Adrenal gland (tissue), 12 donors: ENCODE data around the gene NPBWR2. TPM values are rescaled to one million over a fixed set of nuclear protein-coding genes. Genes with fewer than 3 reads are reported as not detected.

Source experiments
- DNase-seq, 7 donors: peaks; one replicate each; pipeline ENCODE4 v3.0.0-alpha.2; 2019 to 2020
- H3K27ac ChIP-seq, 5 donors: fragments of 200-600 bp; sonication (generic) in 4 of 5; 1 replicate in 3 of 5; 2 replicates in 2 of 5; pipeline versions ENCODE4 v1.5.1 to v1.8.0; 2016 to 2020; ENCODE audit warnings: mild to moderate bottlenecking in 1 of 5
- H3K27me3 ChIP-seq: fragments of 200-600 bp; 2 replicates; pipeline ENCODE4 v1.8.0; 2021
- H3K36me3 ChIP-seq, 2 donors: fragments of 200-600 bp; replicated peaks in 1 of 2; 1 replicate in 1 of 2; 2 replicates in 1 of 2; pipeline versions ENCODE4 v1.5.1 to v1.8.0; 2018 to 2022
- H3K4me1 ChIP-seq, 2 donors: fragments of 200-600 bp; replicated peaks in 1 of 2; 1 replicate in 1 of 2; 2 replicates in 1 of 2; pipeline versions ENCODE4 v1.5.1 to v1.8.0; 2018 to 2021
- H3K4me3 ChIP-seq, 4 donors: fragments of 200-600 bp; sonication (generic) in 3 of 4; one replicate each; pipeline ENCODE4 v1.5.1; 2016 to 2018
- H3K9me3 ChIP-seq, 3 donors: fragments of 200-600 bp; sonication (generic) in 1 of 3; replicated peaks in 1 of 3; 1 replicate in 2 of 3; 2 replicates in 1 of 3; pipeline versions ENCODE4 v1.5.1 to v1.8.0; 2016 to 2021
- POLR2A ChIP-seq, 2 donors: fragments of 450-650 bp; IDR thresholded peaks; one replicate each; pipeline ENCODE4 v1.6.1; 2017; ENCODE audit warnings: antibody characterized with exemption in 2 of 2, mild to moderate bottlenecking in 2 of 2, moderate library complexity in 1 of 2
- WGBS, 4 donors: extraction: QIAGEN DNeasy Blood & Tissue Kit in 2 of 4; methylation state at CpG; one replicate each; pipeline versions ENCODE4 v1.1.5 to v1.1.7; 2013 to 2017; 5-methylcytosine and 5-hydroxymethylcytosine counted together
- intact Hi-C, 2 donors: fragments of 100-400 bp; cut with DNase I; formaldehyde crosslinking; loops; one replicate each; pipeline versions ENCODE4 v1.14.1 to v1.15.0; 2022 to 2023
- polyA plus RNA-seq, 3 donors: library from polyadenylated mRNA; stranded (reverse); fragments of 200-250 nt in 2 of 3; fragments of 350-450 nt in 1 of 3; fragmentation: Illumina TruSeq in 1 of 3; extraction: RNeasy Lipid Tissue Mini Kit (QIAGEN cat#74804) in 1 of 3; gene quantifications; one replicate each; pipeline ENCODE4 v1.2.3, GENCODE V29; 2013 to 2014
- total RNA-seq, 9 donors: library from RNA; depleted of rRNA in 4 of 9; stranded (reverse); fragments of >200 nt in 4 of 9; fragments of 120-200 nt in 1 of 9; fragmentation: NEBNext Ultra II Directional in 1 of 9; extraction: Animal tissue kit (Norgen Biotek cat#: 25700) in 1 of 9; gene quantifications; one replicate each; pipeline versions ENCODE4 v1.1.0 to v1.2.4, GENCODE V29; 2013 to 2023
- TF ChIP-seq, protein P1 (sequence below), 6 experiments: fragments of 450-650 bp in 4 of 6; fragments of 200-600 bp in 2 of 6; sonication (generic) in 1 of 6; IDR thresholded peaks; 1 replicate in 5 of 6; 2 replicates in 1 of 6; pipeline versions ENCODE4 v1.5.1 to v1.8.0; 2016 to 2021; ENCODE audit warnings: antibody characterized with exemption in 6 of 6, mild to moderate bottlenecking in 2 of 6, moderate library complexity in 1 of 6
- donor health status: healthy with polysubstance abuse.
- donor health status: Bipolar disorder and iron deficiency.
- donor health status: DM: yes; HTN: yes; CAD: no.
- donor health status: DM: no; HTN: no; CAD: no.
- donor health status: DM: no; HTN: no; CAD: no.
- donor health status: DM: yes; HTN: yes; CAD: no.

NPBWR2 gene
- total and polyA plus RNA-seq, 12 donors, result 0.18 to 0.42 (median 0.33) TPM; not detected in 8

DNA sequence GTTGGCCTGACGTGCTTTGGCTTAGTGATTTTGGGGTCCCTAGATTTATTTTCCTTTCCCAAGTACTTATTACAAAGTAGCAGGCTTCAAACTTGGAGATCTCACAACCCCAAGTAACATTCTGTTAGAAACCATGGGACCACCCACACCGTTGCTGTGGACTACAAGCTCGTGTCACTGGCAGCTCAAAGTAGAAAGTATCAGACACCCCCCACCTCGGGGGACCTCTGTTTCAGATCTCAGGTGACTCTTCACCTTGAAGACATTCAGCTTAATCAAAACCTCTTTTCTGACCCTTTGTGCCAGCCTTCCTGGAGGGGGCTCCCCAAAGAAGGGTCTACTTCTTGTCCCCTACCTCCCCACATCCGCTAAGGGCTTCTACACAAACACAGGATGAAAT lies 41.2 kb upstream of the NPBWR2 start:
- TF ChIP-seq, protein P1, sequence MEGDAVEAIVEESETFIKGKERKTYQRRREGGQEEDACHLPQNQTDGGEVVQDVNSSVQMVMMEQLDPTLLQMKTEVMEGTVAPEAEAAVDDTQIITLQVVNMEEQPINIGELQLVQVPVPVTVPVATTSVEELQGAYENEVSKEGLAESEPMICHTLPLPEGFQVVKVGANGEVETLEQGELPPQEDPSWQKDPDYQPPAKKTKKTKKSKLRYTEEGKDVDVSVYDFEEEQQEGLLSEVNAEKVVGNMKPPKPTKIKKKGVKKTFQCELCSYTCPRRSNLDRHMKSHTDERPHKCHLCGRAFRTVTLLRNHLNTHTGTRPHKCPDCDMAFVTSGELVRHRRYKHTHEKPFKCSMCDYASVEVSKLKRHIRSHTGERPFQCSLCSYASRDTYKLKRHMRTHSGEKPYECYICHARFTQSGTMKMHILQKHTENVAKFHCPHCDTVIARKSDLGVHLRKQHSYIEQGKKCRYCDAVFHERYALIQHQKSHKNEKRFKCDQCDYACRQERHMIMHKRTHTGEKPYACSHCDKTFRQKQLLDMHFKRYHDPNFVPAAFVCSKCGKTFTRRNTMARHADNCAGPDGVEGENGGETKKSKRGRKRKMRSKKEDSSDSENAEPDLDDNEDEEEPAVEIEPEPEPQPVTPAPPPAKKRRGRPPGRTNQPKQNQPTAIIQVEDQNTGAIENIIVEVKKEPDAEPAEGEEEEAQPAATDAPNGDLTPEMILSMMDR (IDR thresholded peaks at IDR 0.05), result no peak
- TF ChIP-seq POLR2A (IDR thresholded peaks at IDR 0.05), result no peak
- no peak overlapping the region for H3K27ac ChIP-seq

DNA sequence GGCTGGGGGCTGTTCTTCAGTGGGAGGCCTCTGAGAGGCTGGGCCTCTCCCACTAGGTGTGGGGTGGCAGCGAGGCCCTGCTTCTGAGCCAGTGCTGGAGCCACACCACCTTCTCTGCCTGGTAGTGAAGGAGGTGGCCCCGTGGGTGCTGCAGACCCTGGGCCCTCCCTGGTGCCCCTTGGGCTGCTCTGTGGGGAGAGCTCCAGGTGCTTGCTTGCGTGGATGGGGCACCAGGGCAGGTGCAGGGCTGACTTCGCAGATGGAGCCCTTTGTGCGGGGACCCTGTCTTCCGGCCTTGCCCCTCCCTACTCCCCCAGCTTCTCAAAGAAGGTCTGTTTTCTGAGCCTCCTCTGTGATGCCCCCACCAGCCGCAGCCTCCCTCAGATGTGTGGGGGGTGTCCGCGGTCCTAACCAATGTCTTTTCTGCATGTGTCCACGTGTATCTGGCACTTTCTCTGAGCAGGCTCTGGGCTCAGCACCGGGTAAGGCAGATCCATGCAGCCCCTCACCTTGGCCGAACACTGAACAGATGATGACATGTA lies 39.6 kb upstream of the NPBWR2 start:
- Histone ChIP-seq H3K27me3 (no peaks in the 10 kb centered on the region), H3K27ac (no peak overlapping the region), H3K4me1 (no peaks in the 10 kb centered on the region), H3K4me3 (no peak overlapping the region), H3K9me3 (no peaks in the 10 kb centered on the region), H3K36me3 (no peaks in the 10 kb centered on the region)
- intact Hi-C loops, result no loop called here
- no peak for DNase-seq
- TF ChIP-seq, protein P1 (IDR thresholded peaks at IDR 0.05), result no peak
- TF ChIP-seq POLR2A (IDR thresholded peaks at IDR 0.05), result no peak
- 80 to 91% (median 81%) methylated on average over 8 to 12 of the region's 12 CpGs for WGBS, 4 donors

More for the DNA sequence above, 41.2 kb upstream of the NPBWR2 start:
- 70 to 86% (median 79%) methylated on average over 5 of the region's 5 CpGs for WGBS, 4 donors
- intact Hi-C loops, result no loop called here
- Histone ChIP-seq H3K9me3 (no peaks in the 10 kb centered on the region), H3K36me3 (no peaks in the 10 kb centered on the region), H3K27me3 (no peaks in the 10 kb centered on the region), H3K4me1 (no peaks in the 10 kb centered on the region), H3K4me3 (no peak overlapping the region)
- no peak for DNase-seq

DNA sequence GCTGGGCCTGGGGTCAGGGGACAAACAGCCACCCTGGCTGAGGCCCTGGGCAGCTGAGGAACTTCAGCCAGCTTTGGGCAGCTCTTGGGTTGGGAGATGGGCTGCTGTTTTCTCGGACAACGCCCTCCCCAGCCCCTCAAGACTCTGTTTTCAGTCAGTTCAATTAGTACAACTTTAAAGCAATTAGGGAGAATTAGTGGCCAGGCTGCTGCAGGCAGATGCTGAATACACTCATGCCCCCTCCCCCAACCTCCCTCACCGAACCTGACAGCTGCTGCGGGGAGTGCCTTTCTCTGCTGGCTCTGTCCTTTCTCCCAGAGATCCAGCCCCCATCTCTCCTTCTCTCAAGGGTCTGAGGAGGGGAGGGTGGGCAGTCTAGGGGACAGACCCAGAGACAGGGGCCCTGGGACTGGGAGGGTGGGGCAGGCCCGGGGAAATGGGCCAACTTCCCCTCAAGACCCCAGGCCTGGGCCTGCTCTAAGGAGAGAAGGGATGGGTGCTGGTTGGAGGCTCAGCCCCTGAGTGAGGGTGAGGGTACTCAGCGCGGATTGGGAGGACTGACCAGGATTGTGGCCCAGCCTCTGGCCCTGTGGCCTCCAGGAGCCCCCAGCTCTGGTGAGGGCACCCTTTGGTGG lies 39.1 kb upstream of the NPBWR2 start:
- Histone ChIP-seq H3K27me3 (no peaks in the 10 kb centered on the region), H3K4me3 (no peak overlapping the region), H3K36me3 (no peaks in the 10 kb centered on the region), H3K27ac (no peak overlapping the region), H3K4me1 (no peaks in the 10 kb centered on the region), H3K9me3 (no peaks in the 10 kb centered on the region)
- intact Hi-C loops, result no loop called here
- TF ChIP-seq, protein P1 (IDR thresholded peaks at IDR 0.05), result no peak
- TF ChIP-seq POLR2A (IDR thresholded peaks at IDR 0.05), result no peak
- DNase-seq, result peak in 2 of 7 donors; percentile 18 to 74
- WGBS, 4 donors, result 80 to 93% (median 87%) methylated on average over 3 to 7 of the region's 7 CpGs

DNA sequence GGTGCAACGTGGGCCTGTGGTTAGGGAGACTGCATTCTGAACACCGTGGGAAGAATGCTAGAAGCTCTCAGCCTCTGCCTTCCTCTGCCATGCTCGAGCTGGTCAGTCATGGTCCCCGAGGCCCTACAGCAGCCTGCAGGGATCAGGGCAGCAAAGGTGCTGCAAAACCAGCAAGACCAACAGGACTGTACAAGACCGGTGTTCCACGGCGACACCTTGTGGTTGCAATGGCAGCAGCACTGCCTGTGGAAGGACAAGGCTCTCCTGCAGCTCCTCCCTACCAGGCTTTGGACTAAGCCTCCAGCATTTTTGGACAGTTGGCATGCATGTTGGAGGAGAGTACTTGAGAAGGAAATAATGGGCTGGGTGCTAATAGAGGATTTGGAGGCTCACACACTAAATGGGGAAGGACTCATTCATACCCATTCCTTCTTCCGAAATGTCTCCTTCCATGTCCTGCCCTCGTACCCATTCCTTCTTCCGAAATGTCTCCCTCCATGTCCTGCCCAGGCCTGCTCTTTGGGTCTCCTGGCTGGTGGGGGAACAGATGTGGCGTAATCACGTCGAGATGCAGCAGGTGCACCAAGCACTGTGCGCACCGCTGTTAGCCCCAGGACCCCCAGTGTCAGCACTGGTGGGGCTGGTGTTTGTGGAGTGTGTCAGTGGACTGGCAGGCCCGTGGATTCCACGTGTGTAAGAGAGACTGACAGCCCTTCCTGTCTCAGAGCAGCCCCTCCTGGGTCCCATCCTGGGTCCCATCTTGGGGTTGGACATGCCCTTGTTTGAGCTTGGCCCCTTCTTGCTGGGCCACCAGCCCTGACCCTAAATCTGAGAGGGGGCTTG lies 38.3 kb upstream of the NPBWR2 start:
- H3K4me3 ChIP-seq, result no peak overlapping the region
- intact Hi-C loops, result no loop called here
- H3K9me3 ChIP-seq, result no peaks in the 10 kb centered on the region
- 88 to 90% (median 90%) methylated on average over 15 to 17 of the region's 17 CpGs for WGBS, 4 donors
- no peak overlapping the region for H3K27ac ChIP-seq
- no peaks in the 10 kb centered on the region for H3K4me1 ChIP-seq
- TF ChIP-seq, protein P1 (IDR thresholded peaks at IDR 0.05), result no peak
- TF ChIP-seq POLR2A (IDR thresholded peaks at IDR 0.05), result no peak
- no peaks in the 10 kb centered on the region for H3K27me3 ChIP-seq
- DNase-seq, result peak in 1 of 7 donors; percentile 13
- no peaks in the 10 kb centered on the region for H3K36me3 ChIP-seq
